ENCODE results near the gene ANO1. TPM values are rescaled to one million over a fixed set of nuclear protein-coding genes. Genes with fewer than 3 reads are reported as not detected.

Gene ANO1
- polyA plus RNA-seq, 1 of the 3 experiments (the other 2 are of a cell fraction): not detected

- no peak for DNase-seq
- H3F3A ChIP-seq (replicated peaks; ENCODE audit: insufficient read depth): no peaks in the 10 kb centered on the region
- no peaks in the 10 kb centered on the region for H4K20me1 ChIP-seq (ENCODE audit: insufficient read depth)
- H3K4me1 ChIP-seq (ENCODE audit: control insufficient read depth in 1 of 2, insufficient read depth in 2 of 2, low read depth in 1 of 2, low read length in 1 of 2): peaks cover 0 to 12% of the 10 kb centered on the region in 2 experiments; a peak in 1 of 4 replicates
- no peak overlapping the region for H2AFZ ChIP-seq (ENCODE audit: low read depth)
- no peaks in the 10 kb centered on the region for H3K9me2 ChIP-seq
- H3K79me2 ChIP-seq (ENCODE audit: insufficient read depth): no peaks in the 10 kb centered on the region
- no peaks in the 10 kb centered on the region for H3K9me3 ChIP-seq
- POLR2A ChIA-PET: no interaction called here
- no peak overlapping the region for H3K4me2 ChIP-seq
- no peak overlapping the region for H3K27ac ChIP-seq (ENCODE audit: low read depth in 2 of 2, low read length in 1 of 2)
- 74% methylated on average over 16 of the region's 17 CpGs for WGBS (ENCODE audit: low lambda C conversion rate)
- no peaks in the 10 kb centered on the region for H3K27me3 ChIP-seq (ENCODE audit: insufficient read depth)
- CTCF ChIA-PET: interaction anchor here (1.3 kb wide), 1 partner anchor 18 kb away, joined by 3 read pairs; no protein-coding TSS in a partner anchor
- H3K9ac ChIP-seq: no peak overlapping the region
- H3K4me3 ChIP-seq (ENCODE audit: low read depth in 2 of 2, low read length in 1 of 2): no peak overlapping the region
- no peaks in the 10 kb centered on the region for H3K36me3 ChIP-seq (replicated peaks in 1 of 2; ENCODE audit: control insufficient read depth in 1 of 2, insufficient read depth in 2 of 2, low read length in 1 of 2)
- TF ChIP-seq YY1 (IDR thresholded peaks at IDR 0.05; ENCODE audit: low read depth) (no peak), MAX (IDR thresholded peaks at IDR 0.05; ENCODE audit: low read depth) (no peak), ELF1 (IDR thresholded peaks at IDR 0.05) (no peak), GABPA (IDR thresholded peaks at IDR 0.05; ENCODE audit: low read depth) (no peak), SMC3 (IDR thresholded peaks at IDR 0.05; ENCODE audit: low read depth, low read length) (no peak), PBX3 (IDR thresholded peaks at IDR 0.05) (no peak), IRF3 (IDR thresholded peaks at IDR 0.05; ENCODE audit: low read depth, low read length) (no peak), RFX5 (IDR thresholded peaks at IDR 0.05; ENCODE audit: low read length) (no peak), RAD21 (IDR thresholded peaks at IDR 0.05; ENCODE audit: low read length) (no peak), FOXM1 (IDR thresholded peaks at IDR 0.05; ENCODE audit: low read depth) (no peak), FOXJ3 (CRISPR knock-in tag; IDR thresholded peaks at IDR 0.05) (no peak), JUND (IDR thresholded peaks at IDR 0.05) (no peak), REST (IDR thresholded peaks at IDR 0.05; ENCODE audit: low read depth, low read length) (no peak), TEAD4 (IDR thresholded peaks at IDR 0.05; ENCODE audit: borderline replicate concordance, insufficient read depth) (no peak), EZH2phosphoT487 (IDR thresholded peaks at IDR 0.05; ENCODE audit: borderline replicate concordance, low read depth) (no peak), MEF2A (IDR thresholded peaks at IDR 0.05; ENCODE audit: borderline replicate concordance, low read depth) (no peak), CTCF (IDR thresholded peaks at IDR 0.05) (no peak), RXRA (IDR thresholded peaks at IDR 0.05; ENCODE audit: borderline replicate concordance, low read depth) (no peak), FOSL2 (IDR thresholded peaks at IDR 0.05; ENCODE audit: borderline replicate concordance, low read depth) (no peak), NFIC (IDR thresholded peaks at IDR 0.05; ENCODE audit: borderline replicate concordance) (no peak)
Measured at GRCh38 chr11:70129051-70129592, 51.0 kb downstream of the ANO1 start.
